ENCODE results near the gene COL27A1. TPM values are rescaled to one million over a fixed set of nuclear protein-coding genes. Genes with fewer than 3 reads are reported as not detected.

The COL27A1 gene
- total and polyA plus RNA-seq, 9 of the 15 experiments (the other 6 are each of a cell fraction or from before 2014, with no cell fraction given), result 0.07 TPM; not detected in 8

- TF ChIP-seq BRF2 (IDR thresholded peaks at IDR 0.05; ENCODE audit: borderline replicate concordance, insufficient read depth, insufficient read length) (no peak), ARNT (IDR thresholded peaks at IDR 0.05) (peak in 1 of 2 experiments; percentile 44; a peak in 1 of 4 replicates), GABPB2 (CRISPR knock-in tag; conservative IDR thresholded peaks at IDR 0.05) (no peak), ATF4 (CRISPR knock-in tag; IDR thresholded peaks at IDR 0.05) (no peak), ZNF398 (CRISPR knock-in tag; IDR thresholded peaks at IDR 0.05) (no peak), ZNF639 (CRISPR knock-in tag; conservative IDR thresholded peaks at IDR 0.05 in 1 of 2, IDR thresholded peaks at IDR 0.05 in 1 of 2) (peak in 1 of 2 experiments; percentile 33; a peak in 1 of 4 replicates), FOSL1 (tag; conservative IDR thresholded peaks at IDR 0.05) (peak; percentile 63; the same call in 1 of the 2 replicates), ZNF764 (CRISPR knock-in tag; IDR thresholded peaks at IDR 0.05; ENCODE audit: low read depth) (no peak), TCFL5 (CRISPR knock-in tag; conservative IDR thresholded peaks at IDR 0.05) (no peak), E2F1 (CRISPR knock-in tag; IDR thresholded peaks at IDR 0.05) (no peak), HNRNPL (IDR thresholded peaks at IDR 0.05; ENCODE audit: low read depth, low read length) (no peak), RBM34 (IDR thresholded peaks at IDR 0.05; ENCODE audit: borderline replicate concordance, insufficient read depth, low read length) (no peak), SRSF7 (optimal IDR thresholded peaks at IDR 0.05; ENCODE audit: low read depth, low read length) (no peak), SUPT5H (IDR thresholded peaks at IDR 0.05) (no peak)
- TF ChIP-seq, protein P1, sequence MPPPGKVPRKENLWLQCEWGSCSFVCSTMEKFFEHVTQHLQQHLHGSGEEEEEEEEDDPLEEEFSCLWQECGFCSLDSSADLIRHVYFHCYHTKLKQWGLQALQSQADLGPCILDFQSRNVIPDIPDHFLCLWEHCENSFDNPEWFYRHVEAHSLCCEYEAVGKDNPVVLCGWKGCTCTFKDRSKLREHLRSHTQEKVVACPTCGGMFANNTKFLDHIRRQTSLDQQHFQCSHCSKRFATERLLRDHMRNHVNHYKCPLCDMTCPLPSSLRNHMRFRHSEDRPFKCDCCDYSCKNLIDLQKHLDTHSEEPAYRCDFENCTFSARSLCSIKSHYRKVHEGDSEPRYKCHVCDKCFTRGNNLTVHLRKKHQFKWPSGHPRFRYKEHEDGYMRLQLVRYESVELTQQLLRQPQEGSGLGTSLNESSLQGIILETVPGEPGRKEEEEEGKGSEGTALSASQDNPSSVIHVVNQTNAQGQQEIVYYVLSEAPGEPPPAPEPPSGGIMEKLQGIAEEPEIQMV (tag; conservative IDR thresholded peaks at IDR 0.05; ENCODE audit: low read depth), result no peak
- TF ChIP-seq, protein P2, sequence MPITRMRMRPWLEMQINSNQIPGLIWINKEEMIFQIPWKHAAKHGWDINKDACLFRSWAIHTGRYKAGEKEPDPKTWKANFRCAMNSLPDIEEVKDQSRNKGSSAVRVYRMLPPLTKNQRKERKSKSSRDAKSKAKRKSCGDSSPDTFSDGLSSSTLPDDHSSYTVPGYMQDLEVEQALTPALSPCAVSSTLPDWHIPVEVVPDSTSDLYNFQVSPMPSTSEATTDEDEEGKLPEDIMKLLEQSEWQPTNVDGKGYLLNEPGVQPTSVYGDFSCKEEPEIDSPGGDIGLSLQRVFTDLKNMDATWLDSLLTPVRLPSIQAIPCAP (CRISPR knock-in tag; IDR thresholded peaks at IDR 0.05; ENCODE audit: borderline replicate concordance), result no peak
Measured at GRCh38 chr9:114238891-114239875, 83.8 kb downstream of the COL27A1 start (continued).

Data from K562 (cell line).